ENCODE data around the gene AGAP1. TPM values are rescaled to one million over a fixed set of nuclear protein-coding genes. Genes with fewer than 3 reads are reported as not detected.
A peak's percentile ranks its signal among the peaks of the same experiment; 100 is the strongest.

AGAP1 gene
- total RNA-seq, 1 donor from 2014 or later: 44.0 TPM

- no peak overlapping the region for H3K27ac Mint-ChIP-seq
- H3K4me3 Mint-ChIP-seq: peak overlapping the region; percentile 66
- H3K27me3 Mint-ChIP-seq (ENCODE audit: low read depth): peaks cover 23% of the 10 kb centered on the region
- H3K36me3 Mint-ChIP-seq: no peaks in the 10 kb centered on the region
- no peak for TF ChIP-seq CTCF (IDR thresholded peaks at IDR 0.05; ENCODE audit: unreplicated experiment)
- peak; percentile 50 to 78 for DNase-seq (ENCODE audit: low spot score in 2 of 2, unreplicated experiment in 2 of 2)
- H3K9me3 Mint-ChIP-seq: no peaks in the 10 kb centered on the region
- H3K4me1 Mint-ChIP-seq: peaks cover 35% of the 10 kb centered on the region
These were observed 175.5 kb downstream of the AGAP1 start for GRCh38 chr2:235669269-235669831.

DNA sequence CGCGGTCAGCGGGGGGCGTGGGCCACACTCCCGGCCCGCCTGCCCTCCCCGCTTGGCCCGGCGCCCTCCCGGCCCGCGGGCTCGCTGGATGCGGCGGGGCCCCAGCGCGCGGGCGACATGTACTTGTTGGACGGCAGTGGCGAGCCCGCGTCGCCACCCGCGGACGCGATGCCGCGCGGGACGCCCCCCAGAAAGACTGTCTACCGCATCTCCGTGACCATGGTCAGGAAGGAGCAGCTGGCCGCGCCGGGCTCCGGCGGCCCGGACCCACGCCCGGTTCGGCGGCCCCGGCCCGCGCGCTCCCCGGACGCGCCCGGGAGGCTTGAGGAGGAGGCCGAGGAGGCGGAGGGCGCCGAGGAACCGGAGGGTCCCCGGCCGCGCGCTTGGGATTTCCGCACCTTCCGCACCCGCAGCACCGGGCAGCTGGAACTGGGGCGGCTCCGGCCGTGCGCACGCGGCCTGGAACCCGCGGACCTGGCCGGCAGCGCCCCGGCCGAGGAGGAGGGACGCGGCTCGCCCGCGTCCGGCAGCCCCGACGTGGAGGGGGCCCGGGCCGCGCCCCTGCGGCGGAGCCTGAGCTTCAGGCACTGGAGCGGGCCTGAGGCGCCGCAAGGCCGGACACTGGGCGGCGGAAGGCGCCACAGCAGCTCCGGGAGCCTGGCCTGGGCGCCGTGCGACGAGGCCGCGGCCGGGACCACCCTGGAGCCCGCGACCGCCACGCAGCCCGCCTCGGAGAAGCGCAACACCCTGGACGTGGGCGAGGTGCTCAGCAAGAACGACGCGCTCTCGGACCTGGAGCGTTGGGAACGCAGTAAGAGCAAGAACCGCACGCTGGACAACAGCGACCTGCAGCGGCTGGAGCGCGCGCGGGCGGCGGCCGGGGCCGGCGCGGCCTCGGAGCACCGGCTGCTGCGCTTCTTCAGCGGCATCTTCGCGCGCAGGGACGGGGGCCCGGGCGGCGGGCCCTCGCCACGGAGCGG is 176.4 kb downstream of the AGAP1 start:
- Mint-ChIP-seq H3K27me3 (ENCODE audit: low read depth) (peaks cover 23% of the 10 kb centered on the region), H3K9me3 (no peaks in the 10 kb centered on the region), H3K36me3 (no peaks in the 10 kb centered on the region), H3K4me1 (peaks cover 33% of the 10 kb centered on the region), H3K27ac (no peak overlapping the region), H3K4me3 (no peak overlapping the region)
- TF ChIP-seq CTCF (IDR thresholded peaks at IDR 0.05; ENCODE audit: unreplicated experiment): no peak
- peak in 1 of 2 experiments; percentile 64 for DNase-seq (ENCODE audit: low spot score in 2 of 2, unreplicated experiment in 2 of 2)

- H3K4me3 Mint-ChIP-seq: peak overlapping the region; percentile 71
- DNase-seq (ENCODE audit: low spot score in 2 of 2, unreplicated experiment in 2 of 2): no peak
- H3K9me3 Mint-ChIP-seq: no peaks in the 10 kb centered on the region
- peaks cover 23% of the 10 kb centered on the region for H3K27me3 Mint-ChIP-seq (ENCODE audit: low read depth)
- H3K27ac Mint-ChIP-seq: no peak overlapping the region
- TF ChIP-seq CTCF (IDR thresholded peaks at IDR 0.05; ENCODE audit: unreplicated experiment): no peak
- H3K4me1 Mint-ChIP-seq: peaks cover 34% of the 10 kb centered on the region
- H3K36me3 Mint-ChIP-seq: no peaks in the 10 kb centered on the region
These were observed 177.3 kb downstream of the AGAP1 start for GRCh38 chr2:235670974-235671787.

GRCh38 chr2:235672720-235673119 is 178.9 kb downstream of the AGAP1 start:
- no peak for TF ChIP-seq CTCF (IDR thresholded peaks at IDR 0.05; ENCODE audit: unreplicated experiment)
- no peaks in the 10 kb centered on the region for H3K9me3 Mint-ChIP-seq
- H3K27ac Mint-ChIP-seq: no peak overlapping the region
- H3K4me3 Mint-ChIP-seq: no peak overlapping the region
- H3K36me3 Mint-ChIP-seq: no peaks in the 10 kb centered on the region
- peaks cover 41% of the 10 kb centered on the region for H3K4me1 Mint-ChIP-seq
- peaks cover 23% of the 10 kb centered on the region for H3K27me3 Mint-ChIP-seq (ENCODE audit: low read depth)
- no peak for DNase-seq (ENCODE audit: low spot score in 2 of 2, unreplicated experiment in 2 of 2)

- no peaks in the 10 kb centered on the region for H3K36me3 Mint-ChIP-seq
- TF ChIP-seq CTCF (IDR thresholded peaks at IDR 0.05; ENCODE audit: unreplicated experiment): no peak
- DNase-seq (ENCODE audit: low spot score in 2 of 2, unreplicated experiment in 2 of 2): no peak
- peaks cover 47% of the 10 kb centered on the region for H3K4me1 Mint-ChIP-seq
- H3K27me3 Mint-ChIP-seq (ENCODE audit: low read depth): peaks cover 23% of the 10 kb centered on the region
- no peaks in the 10 kb centered on the region for H3K9me3 Mint-ChIP-seq
- no peak overlapping the region for H3K4me3 Mint-ChIP-seq
- H3K27ac Mint-ChIP-seq: no peak overlapping the region
These were observed 180.3 kb downstream of the AGAP1 start for GRCh38 chr2:235674146-235674545.

All from mesothelial cell of epicardium (in vitro differentiated cells).